GM19397 (cell line): ENCODE measurements around the gene POLA1.

Experiments used
- ATAC-seq: cut with Tn5 transposase; IDR thresholded peaks from one replicate; pipeline ENCODE4 v1.9.1; 2021; ENCODE audit warnings: mild to moderate bottlenecking, moderate library complexity; ENCODE audit not compliant: unreplicated experiment

The POLA1 gene

GRCh38 chrX:24961809-24962208 lies 268.1 kb downstream of the POLA1 start:
- ATAC-seq, result no peak

DNA sequence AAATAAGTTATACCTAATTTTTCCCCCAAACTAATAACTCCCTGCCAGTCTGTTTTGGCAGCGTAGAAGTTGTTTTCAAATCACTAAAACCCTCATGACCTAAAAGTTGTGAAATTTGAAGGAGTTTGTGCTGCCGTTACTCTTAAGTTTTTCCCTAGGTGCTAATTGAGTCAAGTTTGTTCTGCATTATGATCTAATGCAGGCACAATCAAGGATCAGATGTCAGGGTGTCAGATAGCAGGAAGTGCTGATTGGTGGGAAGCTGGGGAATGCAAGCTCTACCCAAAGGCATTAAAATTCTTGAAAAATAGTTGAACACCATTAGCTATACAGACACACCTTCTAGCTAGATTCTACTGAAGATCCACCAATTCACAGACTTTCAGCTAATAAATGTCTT lies 270.1 kb downstream of the POLA1 start:
- no peak for ATAC-seq

DNA sequence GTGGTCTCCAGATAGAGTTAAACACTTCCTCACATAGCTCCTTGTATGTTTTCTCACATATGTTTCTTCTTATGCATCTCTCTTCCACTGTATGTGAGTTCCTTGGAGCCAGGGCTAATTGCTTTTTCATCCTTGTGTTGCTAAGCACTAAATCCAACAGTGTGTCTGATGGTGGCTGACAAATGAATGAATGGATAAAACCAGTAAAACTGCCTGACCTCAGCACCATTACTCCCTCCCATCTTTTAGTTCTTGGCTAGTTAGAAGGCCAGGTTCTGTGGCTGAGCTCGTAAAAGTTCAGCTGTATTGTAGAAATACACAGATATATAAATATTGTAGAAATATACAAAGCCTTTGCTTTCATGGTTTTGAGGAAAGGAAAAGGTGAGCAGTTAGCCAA lies 271.7 kb downstream of the POLA1 start:
- ATAC-seq, result no peak

- no peak for ATAC-seq
These were observed 276.1 kb downstream of the POLA1 start for GRCh38 chrX:24969812-24970211.

DNA sequence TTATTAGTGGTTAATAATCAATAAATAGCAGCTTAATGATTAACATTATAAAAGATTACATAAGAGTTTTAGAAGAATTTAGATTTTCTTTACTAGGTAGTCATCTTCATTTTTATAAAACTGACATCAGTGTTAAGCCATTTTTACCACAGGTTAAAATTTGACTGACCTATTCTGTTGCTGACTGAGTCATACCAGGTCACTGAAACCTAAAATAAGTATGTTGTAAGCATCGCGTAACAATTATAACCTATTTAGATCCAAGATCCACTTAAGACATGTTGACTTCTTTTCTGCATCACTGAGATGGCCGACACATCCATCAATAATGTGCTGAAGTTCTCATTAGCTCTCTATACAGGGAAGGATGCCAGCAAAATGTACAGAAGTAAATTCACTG lies 285.4 kb downstream of the POLA1 start:
- no peak for ATAC-seq

GRCh38 chrX:24981030-24981429 lies 287.3 kb downstream of the POLA1 start:
- no peak for ATAC-seq

DNA sequence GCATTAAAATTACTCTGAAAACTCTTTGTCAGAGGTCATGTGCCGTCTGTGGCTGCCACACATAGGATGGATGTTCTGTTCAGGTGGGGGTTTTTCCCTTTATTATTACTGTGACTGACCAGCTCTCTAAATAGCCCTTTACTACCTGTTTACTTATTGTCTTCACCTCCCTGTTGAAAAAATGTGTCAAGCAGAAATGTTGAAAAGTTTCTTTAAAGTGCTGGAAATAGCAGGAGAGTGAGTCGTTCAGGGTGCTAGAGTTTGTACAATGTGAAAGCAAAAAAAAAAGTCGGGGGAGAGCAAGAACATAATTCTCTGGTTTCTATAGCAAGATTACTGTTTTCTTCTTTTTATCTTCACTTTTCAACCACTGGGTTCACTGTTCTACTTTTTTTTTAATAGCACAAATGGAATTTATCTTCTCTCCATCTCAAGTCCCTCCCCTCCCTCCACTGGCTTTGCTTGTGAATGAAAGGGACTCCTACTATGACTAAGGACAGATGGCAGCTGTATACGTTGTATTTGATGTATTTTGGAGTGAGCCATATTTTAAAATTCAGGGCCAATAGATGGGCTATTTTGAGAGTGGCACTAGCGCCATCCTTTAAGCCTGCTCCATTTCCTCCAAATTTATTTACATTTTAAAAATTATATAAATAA lies 288.7 kb downstream of the POLA1 start:
- ATAC-seq, result no peak

- no peak for ATAC-seq
These were observed 290.2 kb downstream of the POLA1 start for GRCh38 chrX:24983931-24984330.

- ATAC-seq, result no peak
These were observed 291.4 kb downstream of the POLA1 start for GRCh38 chrX:24985120-24985519.

DNA sequence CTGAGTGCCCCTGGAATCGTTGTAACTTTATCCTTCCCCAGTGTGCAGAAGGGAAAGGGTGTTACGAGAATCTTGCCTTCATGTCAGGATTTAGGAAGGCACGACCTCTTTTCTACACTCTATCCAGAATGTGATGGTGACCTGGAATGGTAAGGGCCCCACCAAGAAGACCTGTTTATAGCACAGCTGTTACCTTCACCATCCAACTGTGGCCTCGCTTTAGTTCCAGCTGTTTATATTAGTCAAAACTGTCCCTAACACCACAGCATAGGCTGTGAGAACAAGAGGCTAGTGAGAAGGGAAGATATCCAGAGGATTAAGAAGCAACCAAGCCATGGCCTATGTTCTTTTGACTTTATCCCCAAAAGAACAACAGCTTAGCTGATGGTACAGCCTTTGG lies 294.0 kb downstream of the POLA1 start:
- ATAC-seq, result no peak

- ATAC-seq, result no peak
These were observed 294.6 kb downstream of the POLA1 start for GRCh38 chrX:24988314-24988713.

DNA sequence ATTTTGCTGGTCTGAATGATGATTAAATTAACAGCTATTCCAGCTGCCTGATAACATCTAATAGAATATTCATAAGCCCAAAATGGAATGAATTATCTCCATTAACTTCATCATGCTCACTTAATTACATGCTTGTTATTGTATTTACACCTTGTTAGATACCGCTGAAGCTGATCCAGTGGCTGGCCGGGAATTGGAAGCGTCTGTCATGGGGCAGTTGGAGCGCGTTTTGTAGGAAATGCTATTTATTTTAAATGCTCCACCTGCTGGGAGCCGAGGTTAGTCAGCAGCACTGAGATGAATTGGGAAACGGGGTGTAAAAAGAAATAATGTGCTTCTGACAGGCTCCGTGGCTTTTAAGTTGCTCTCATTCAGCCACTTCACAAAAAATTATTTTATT lies 296.8 kb downstream of the POLA1 start:
- ATAC-seq, result no peak

- no peak for ATAC-seq
These were observed 300.2 kb downstream of the POLA1 start for GRCh38 chrX:24993879-24994278.

DNA sequence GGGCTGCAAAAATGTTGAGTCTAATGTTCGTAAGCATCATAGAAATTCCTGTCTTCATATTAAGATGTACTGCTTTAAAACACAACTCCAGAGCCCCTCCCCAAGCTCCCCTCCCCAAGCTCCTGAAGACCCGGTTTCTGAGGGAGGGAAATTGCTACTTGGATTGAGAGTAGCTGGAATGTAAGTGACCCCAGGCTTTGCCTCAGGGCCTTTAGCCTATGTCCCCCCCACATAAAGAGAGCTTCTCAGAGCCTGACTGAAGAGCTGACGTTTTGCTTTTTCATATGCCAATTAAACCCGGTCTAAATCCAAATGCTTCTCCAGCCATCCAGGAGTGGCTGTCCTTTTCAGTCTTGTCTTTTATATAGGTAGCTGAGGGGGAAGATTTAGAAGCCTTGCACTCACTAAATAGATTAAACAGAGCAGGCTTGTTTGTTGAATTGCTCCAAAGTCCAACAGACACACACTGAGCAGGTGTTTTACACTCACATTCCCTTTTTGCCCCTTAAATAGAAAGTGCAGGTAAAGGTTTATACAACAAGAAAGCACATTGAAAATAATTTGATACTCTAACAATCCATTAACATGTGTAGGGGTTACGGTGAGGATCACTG lies 302.5 kb downstream of the POLA1 start:
- ATAC-seq, result no peak

GRCh38 chrX:24999511-24999910 lies 305.8 kb downstream of the POLA1 start:
- no peak for ATAC-seq

DNA sequence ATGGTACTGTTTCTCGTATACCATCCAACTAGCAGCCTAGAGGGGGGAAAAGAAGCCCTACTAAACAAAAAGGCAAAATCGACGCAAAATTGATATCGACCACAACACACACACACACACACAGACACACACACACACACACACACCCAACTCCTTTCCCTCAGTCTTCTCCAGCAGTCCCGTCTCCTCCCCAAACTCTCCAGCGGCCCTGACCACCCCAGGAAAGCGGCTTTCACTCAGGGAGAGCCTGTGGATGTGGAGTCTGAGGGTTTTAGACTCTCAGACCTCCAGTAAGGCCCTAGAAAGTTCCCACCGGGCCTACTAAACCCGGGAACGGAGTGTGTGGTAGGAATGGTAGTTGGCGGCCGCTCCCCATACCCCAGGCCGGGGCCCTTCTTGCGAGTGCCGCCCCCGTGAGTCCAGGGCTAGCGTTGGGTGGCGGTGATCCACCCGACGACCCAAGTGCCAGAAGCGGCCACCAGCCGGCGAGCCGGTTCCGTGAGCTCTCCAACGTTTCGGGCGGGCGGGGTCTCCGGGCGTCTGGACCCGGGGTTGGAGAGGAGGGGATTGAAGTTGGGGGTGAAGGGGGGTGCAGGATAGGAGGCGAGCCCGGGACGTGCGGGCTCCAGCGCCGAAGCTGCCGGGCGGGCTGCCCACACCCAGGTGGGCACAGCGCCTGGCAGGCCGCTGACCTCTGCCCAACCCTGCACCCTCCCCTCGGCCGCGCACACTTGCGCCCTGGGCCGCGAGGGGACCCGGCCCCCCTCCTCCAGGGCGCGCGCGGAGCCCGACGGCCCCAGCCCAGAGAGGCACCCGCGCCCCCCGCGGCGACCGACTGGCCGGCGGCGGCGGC lies 308.3 kb downstream of the POLA1 start:
- no peak for ATAC-seq

- no peak for ATAC-seq
These were observed 308.9 kb downstream of the POLA1 start for GRCh38 chrX:25002661-25003020.

- ATAC-seq, result no peak
These were observed 309.5 kb downstream of the POLA1 start for GRCh38 chrX:25003066-25003849.

- no peak for ATAC-seq
These were observed 310.3 kb downstream of the POLA1 start for GRCh38 chrX:25004040-25004439.

DNA sequence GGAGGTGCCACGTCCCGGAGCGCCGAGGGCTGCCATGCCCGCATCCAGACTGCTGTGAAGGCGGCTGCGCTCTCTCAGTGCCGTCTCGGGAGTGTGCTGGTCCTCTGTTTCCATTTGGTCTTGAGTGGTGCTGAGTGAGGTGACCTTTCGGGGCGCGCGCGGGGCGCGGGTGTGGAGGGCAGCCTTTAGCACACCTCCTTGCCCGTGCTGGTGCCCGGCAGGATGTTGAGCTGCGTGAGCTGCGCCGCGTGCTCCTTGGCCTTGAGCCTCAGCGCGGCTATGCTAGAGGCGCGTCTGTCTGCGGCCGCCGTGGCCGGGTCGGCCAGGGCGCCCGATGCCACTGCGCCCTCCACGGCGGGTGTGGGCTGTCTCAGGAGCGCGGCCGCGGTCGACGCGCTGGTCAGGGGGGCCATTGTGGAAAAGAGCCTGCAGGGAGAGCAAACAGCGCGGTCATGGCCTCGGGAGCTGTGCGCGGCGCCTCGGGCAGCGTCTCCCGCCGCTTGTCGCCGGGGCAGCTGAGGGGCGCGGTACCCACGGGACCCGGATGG lies 310.8 kb downstream of the POLA1 start:
- no peak for ATAC-seq

GRCh38 chrX:25005034-25005381 lies 311.3 kb downstream of the POLA1 start:
- ATAC-seq, result no peak
